Immature natural killer cell (primary cell): Measurements from ENCODE around the gene MZF1. TPM values are rescaled to one million over a fixed set of nuclear protein-coding genes. Genes with fewer than 3 reads are reported as not detected.
A peak's percentile ranks its signal among the peaks of the same experiment; 100 is the strongest.
"Not testable (repeated sequence)": the region's sequence is repeated elsewhere in the genome, so short reads cannot be mapped to it uniquely, and the experiment has no call there.

Source experiments
- DNase-seq, 3 donors: peaks; one replicate each; pipeline ENCODE4 v3.0.0; 2022; ENCODE audit warnings: mixed read lengths in 1 of 3
- H3K27ac Mint-ChIP-seq, 6 donors: one replicate each; pipeline ENCODE4 v1.8.0; 2020; ENCODE audit warnings: mixed read lengths in 6 of 6, mild to moderate bottlenecking in 5 of 6, inconsistent platforms in 4 of 6, moderate library complexity in 3 of 6
- H3K27me3 Mint-ChIP-seq, 3 donors: one replicate each; pipeline ENCODE4 v1.8.0; 2020 to 2021; ENCODE audit warnings: low read depth in 3 of 3, mild to moderate bottlenecking in 3 of 3, mixed read lengths in 3 of 3, moderate library complexity in 3 of 3, inconsistent platforms in 1 of 3
- H3K36me3 Mint-ChIP-seq, 3 donors: one replicate each; pipeline ENCODE4 v1.8.0; 2020; ENCODE audit warnings: mixed read lengths in 3 of 3, inconsistent platforms in 2 of 3, mild to moderate bottlenecking in 2 of 3
- H3K4me1 Mint-ChIP-seq, 2 donors: one replicate each; pipeline ENCODE4 v1.8.0; 2020; ENCODE audit warnings: inconsistent platforms in 2 of 2, mild to moderate bottlenecking in 2 of 2, mixed read lengths in 2 of 2, moderate library complexity in 1 of 2
- H3K4me3 Mint-ChIP-seq, 5 donors: one replicate each; pipeline ENCODE4 v1.8.0; 2020; ENCODE audit warnings: mild to moderate bottlenecking in 5 of 5, mixed read lengths in 5 of 5, inconsistent platforms in 3 of 5, moderate library complexity in 3 of 5
- H3K9me3 Mint-ChIP-seq, 6 donors: one replicate each; pipeline ENCODE4 v1.8.0; 2020; ENCODE audit warnings: mild to moderate bottlenecking in 6 of 6, mixed read lengths in 6 of 6, inconsistent platforms in 4 of 6, moderate library complexity in 3 of 6
- polyA plus RNA-seq, 3 donors: library from polyadenylated mRNA; unstranded; fragments of 300-500 nt; fragmentation: Illumina TruSeq; gene quantifications; one replicate each; pipeline ENCODE4 v1.2.3, GENCODE V29; 2021

Gene MZF1
- 10 to 100 TPM in 1 of 3 donors, 1 to 10 TPM in 2; 3.2 to 10.4 (median 7.1) TPM for polyA plus RNA-seq

DNA sequence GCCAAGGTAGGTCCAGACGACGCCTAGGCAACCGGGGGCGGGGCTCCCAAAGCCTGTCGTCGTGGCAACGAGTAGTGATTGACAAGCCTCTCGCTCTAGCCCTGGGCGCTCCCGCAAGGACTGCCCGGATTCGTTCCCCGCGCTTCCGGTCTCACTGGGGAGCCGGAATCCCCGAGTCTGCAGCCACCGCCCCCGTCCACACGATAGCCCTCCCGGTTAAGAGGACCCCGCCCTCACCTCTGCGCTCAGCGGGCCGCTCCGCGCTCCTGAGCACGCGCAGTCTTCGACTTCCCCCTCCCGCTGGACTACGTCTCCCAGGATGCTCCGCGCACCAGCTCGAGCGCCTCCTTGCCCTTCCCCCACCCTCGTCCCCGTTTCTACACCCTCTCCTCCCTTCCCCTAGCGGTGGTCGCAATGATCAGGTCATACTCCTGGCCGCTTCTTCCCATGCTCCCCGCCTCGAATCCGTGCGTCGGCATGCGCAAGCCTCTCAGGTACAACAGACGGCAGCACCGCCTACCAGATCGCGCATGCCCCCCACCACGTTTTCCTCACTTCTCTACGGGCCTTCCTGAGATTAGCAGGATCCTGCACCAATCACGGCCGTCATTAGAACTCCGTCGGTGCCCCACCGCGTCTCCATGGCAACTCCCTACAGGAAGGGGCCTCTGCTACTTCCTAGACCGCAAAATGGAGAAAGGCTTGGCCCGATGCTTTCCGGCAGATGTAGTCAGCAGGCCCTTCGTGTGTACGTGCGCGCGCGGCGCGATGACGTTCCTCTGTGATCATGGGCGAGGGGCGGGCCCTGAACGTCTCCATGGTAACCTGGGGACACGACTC lies at the start of gene MZF1:
TSS of gene MZF1 (minus strand) at position 518 of the 840 bp plus-strand sequence. CDS start 1,946 bp downstream, outside the sequence.
- Mint-ChIP-seq H3K27ac (peak within 1 kb of the TSS; percentile 98 to 100 (median 100)), H3K9me3 (no peaks in the 10 kb centered on the region), H3K4me3 (peak within 1 kb of the TSS; percentile 95 to 99 (median 97)), H3K4me1 (peaks cover 31 to 36% of the 10 kb centered on the region in 2 donors), H3K27me3 (peaks cover 19 to 20% (median 19%) of the 10 kb centered on the region in 3 donors), H3K36me3 (peaks cover 0 to 3% (median 0%) of the 10 kb centered on the region in 3 donors)
- peak; percentile 100 for DNase-seq

DNA sequence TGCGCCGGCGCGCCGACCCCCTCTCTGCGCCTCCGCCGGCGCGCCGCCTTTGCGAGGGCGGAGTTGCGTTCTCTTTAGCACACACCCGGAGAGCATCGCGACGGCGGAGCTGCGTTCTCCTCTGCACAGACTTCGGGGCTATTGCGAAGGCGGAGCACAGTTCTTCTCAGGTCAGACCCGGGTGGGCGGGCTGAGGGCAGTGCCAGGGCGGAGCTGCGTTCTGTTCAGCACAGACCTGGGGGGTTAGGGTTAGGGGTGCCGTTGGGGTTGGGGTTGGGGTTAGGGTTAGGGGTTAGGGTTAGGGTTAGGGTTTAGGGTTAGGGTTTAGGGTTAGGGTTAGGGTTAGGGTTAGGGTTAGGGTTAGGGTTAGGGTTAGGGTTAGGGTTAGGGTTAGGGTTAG lies 34.1 kb upstream of the MZF1 start:
- not testable (repeated sequence) for H3K36me3 Mint-ChIP-seq, H3K4me1 Mint-ChIP-seq, H3K9me3 Mint-ChIP-seq, H3K27ac Mint-ChIP-seq, H3K4me3 Mint-ChIP-seq, H3K27me3 Mint-ChIP-seq
- peak in 1 of 3 donors; percentile 38 for DNase-seq

DNA sequence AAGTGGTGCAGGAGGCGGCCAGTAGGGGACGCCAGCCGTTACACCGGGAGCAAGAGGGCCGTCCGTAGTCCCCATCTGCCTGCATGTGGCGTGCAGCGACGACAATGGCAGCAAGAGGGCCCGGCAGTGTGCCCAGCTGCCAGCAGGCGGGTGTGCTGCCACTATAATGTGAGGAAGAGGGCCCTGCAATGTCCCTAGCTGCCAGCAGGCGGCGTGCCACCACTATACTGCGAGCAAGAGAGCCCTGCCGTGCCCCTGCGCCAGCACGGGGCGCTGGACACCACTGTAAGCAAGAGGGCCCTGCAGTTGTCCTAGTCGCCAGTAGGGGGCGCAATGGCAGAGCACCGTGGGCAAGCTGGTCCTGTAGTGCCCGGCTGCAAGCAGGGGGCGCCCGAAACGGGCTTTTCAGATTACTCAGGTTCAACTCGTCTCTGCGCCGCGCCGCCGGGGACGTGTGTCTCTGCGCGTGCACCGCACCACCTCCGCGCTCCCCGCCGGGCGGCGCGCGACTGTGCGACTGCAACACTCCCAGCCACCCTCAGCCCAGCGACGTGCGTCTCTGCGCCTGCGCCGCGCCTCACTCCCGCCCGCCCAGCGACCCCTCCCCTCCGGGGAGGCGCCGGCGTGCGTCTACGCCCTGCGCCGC lies 33.2 kb upstream of the MZF1 start:
- not testable (repeated sequence) for H3K27ac Mint-ChIP-seq, H3K4me3 Mint-ChIP-seq, H3K27me3 Mint-ChIP-seq, DNase-seq, H3K36me3 Mint-ChIP-seq, H3K4me1 Mint-ChIP-seq, H3K9me3 Mint-ChIP-seq

DNA sequence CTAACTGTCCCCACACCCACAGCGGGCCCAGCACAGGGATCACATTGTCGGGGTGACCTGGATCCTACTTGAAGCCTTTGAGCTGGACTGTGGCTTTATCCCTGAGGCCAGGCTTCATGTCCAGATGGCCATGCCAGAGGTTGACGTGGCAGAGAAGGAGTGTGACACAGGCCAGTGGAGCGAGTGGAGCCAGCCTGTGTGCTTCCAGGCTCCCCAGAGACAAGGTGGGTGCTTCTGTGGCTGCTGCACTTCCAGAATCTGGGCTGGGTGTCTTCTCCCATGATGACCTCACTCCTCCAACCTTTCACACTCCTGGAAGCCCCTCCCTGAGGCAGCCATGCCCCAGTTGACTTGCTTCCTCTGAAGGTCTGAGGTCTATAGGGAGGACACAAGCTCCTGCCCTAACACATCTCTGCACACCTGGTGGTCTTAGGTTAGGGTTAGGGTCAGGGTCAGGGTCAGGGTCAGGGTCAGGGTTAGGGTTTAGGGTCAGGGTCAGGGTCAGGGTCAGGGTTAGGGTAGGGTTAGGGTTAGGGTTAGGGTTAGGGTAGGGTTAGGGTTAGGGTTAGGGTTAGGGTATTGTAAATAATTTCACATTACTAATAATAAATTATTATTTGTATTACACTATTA lies 13.1 kb upstream of the MZF1 start:
- Mint-ChIP-seq H3K4me1 (peaks cover 3% of the 10 kb centered on the region in 2 donors), H3K4me3 (no peak overlapping the region), H3K36me3 (peaks cover 2 to 11% (median 2%) of the 10 kb centered on the region in 3 donors), H3K27ac (no peak overlapping the region), H3K27me3 (peaks cover 0 to 2% (median 0%) of the 10 kb centered on the region in 3 donors), H3K9me3 (no peaks in the 10 kb centered on the region)
- no peak for DNase-seq

DNA sequence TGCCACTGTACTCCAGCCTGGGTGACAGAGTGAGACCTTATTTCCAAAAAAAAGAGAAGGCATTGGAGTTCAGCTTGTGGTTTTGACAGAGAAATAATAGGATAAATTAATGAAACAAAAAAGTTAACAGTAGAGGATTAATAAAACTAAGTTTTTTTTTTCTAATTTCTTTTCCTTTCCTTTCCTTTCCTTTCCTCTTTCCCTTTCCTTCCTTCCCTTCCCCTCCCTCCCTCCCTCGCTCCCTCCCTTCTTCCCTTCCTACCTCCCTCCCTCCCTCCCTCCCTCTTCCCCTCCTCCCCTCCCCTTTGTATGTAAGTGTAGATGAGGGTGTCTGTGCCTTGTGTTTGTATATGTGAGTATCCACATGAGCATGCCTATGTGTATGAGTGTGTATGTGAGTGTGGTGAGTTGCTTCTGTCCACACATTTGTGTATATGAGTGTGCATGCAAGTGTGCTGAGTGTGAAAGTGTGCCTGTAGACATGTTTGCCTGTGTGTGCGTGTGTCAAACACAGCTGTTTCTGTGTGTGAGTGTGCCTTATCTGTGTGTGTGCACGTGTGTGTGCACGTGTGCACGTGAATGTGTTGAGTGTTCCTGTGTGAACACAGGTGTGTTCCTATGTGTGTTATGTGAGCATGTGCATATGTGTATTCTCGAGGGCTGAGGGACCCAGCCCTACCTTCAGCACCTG lies 12.5 kb upstream of the MZF1 start:
- H3K4me3 Mint-ChIP-seq = no peak overlapping the region
- DNase-seq = no peak
- H3K36me3 Mint-ChIP-seq = peaks cover 4 to 13% (median 4%) of the 10 kb centered on the region in 3 donors
- H3K9me3 Mint-ChIP-seq = no peaks in the 10 kb centered on the region
- no peak overlapping the region for H3K27ac Mint-ChIP-seq
- peaks cover 8 to 9% of the 10 kb centered on the region in 2 donors for H3K4me1 Mint-ChIP-seq
- no peaks in the 10 kb centered on the region for H3K27me3 Mint-ChIP-seq

DNA sequence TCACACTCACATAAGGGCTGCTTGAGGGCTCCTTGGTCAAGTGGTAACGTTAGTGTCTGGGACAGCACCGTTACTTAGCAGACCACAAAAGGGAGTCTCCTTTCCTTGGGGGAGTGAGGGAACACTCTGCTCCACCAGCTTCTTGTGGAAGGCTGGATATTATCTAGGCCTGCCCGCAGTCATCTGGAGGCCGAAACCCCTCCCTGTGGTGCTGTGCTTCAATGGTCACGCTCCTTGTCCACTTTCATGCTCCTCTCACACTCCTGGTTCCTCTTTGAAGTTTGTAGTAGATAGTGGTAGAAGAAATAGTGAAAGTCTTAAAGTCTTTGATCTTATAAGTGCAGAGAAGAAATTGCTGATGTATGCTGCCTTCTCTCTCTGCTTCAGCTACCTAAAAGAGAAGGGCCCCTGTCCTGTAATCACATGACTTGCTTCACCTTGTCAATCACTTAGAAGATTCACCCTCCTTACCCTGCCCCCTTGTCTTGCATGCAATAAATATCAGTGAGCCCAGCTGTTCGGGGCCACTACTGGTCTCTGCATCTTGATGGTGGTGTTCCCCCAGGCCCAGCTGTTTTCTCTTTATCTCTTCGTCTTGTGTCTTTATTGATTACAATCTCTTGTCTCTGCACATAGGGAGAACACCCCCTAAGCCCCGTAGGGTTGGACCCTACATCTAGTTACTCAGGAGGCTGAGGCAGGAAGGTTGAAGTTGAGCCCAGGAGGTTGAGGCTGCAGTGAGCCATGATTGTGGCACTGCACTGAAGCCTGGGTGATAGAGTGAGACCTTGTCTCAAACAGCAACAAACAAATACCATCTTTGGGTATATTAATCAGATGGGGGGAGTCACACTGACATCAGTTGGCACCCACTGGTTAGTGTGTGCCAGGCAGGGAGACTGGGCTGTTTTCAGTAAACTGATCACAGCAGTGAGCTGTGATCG lies 11.6 kb upstream of the MZF1 start:
- Mint-ChIP-seq H3K27me3 (no peaks in the 10 kb centered on the region), H3K9me3 (no peaks in the 10 kb centered on the region), H3K4me1 (peaks cover 8 to 9% of the 10 kb centered on the region in 2 donors), H3K36me3 (peaks cover 4 to 13% (median 4%) of the 10 kb centered on the region in 3 donors), H3K27ac (peak overlapping the region in 1 of 6 donors; percentile 3), H3K4me3 (no peak overlapping the region)
- DNase-seq = no peak

DNA sequence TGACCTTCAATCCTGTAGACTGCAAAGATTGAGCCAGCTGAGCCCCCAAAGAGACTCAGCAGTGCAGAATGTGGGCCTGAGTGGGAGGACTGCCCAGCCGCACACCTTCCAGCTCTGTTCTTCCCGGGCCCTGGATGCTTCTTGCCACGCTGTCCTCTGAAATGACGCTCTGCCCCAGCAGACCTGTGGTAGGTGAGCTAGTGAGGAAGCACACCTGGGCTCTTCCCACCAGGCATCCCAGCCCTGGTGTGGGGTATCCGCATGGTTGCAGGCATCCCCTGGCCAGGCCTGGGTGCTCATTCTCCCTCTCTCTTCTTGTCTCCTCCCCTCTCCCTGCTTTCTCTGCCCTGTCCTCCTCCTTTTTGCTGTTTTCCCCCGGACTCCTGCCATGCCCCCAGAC lies 9.8 kb upstream of the MZF1 start:
- peaks cover 4 to 13% (median 4%) of the 10 kb centered on the region in 3 donors for H3K36me3 Mint-ChIP-seq
- no peaks in the 10 kb centered on the region for H3K27me3 Mint-ChIP-seq
- H3K27ac Mint-ChIP-seq = no peak overlapping the region
- peaks cover 9 to 13% of the 10 kb centered on the region in 2 donors for H3K4me1 Mint-ChIP-seq
- DNase-seq = no peak
- no peak overlapping the region for H3K4me3 Mint-ChIP-seq
- no peaks in the 10 kb centered on the region for H3K9me3 Mint-ChIP-seq

DNA sequence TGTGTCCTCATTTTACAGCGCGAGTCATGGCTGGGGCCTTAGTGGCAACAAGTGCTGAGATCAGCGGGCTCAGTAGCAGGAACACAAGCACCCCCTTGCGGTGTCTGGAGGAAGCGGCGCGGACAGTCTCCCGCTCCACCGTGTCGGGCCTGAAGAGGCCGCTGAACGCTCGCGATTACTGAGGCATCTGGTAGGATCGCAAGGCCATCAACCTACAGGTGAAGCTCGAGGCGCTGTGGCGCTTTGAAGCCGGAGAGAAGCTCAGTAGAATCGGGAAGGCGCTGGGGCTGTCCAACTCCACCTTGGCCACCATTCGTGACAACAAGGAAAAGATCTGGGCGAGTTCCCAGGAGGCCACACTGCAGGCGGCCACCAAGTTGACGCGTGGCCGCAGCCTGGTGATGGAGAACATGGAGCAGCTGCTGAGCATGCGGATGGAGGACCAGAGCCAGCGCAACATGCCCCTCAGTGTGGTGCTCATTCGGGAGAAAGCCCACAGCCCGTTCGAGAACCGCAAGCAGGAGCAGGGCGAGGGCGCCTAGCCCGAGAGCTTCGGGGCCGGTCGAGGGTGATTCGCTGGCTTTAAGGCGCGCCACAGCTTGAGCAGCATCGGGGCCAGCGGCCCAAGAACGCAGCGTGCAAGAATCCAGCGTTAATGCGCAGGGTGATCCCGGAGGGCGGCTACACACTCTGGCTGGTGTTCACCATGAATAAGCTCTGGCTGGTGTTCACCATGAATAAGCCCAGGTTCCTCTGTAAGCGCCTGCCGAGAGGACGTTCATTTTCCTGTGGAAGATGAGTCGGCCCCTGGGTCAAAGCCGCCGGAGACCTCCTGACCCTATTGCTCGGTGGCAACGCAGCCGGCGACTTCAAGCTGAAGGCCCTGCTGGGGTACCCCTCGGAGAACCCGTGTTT lies 8.3 kb upstream of the MZF1 start:
- Mint-ChIP-seq H3K4me1 (peaks cover 9 to 13% of the 10 kb centered on the region in 2 donors), H3K4me3 (no peak overlapping the region), H3K36me3 (peaks cover 4 to 13% (median 4%) of the 10 kb centered on the region in 3 donors), H3K27ac (peak overlapping the region; percentile 51 to 93 (median 76)), H3K27me3 (no peaks in the 10 kb centered on the region), H3K9me3 (no peaks in the 10 kb centered on the region)
- DNase-seq = peak; percentile 80 to 86 (median 84)

DNA sequence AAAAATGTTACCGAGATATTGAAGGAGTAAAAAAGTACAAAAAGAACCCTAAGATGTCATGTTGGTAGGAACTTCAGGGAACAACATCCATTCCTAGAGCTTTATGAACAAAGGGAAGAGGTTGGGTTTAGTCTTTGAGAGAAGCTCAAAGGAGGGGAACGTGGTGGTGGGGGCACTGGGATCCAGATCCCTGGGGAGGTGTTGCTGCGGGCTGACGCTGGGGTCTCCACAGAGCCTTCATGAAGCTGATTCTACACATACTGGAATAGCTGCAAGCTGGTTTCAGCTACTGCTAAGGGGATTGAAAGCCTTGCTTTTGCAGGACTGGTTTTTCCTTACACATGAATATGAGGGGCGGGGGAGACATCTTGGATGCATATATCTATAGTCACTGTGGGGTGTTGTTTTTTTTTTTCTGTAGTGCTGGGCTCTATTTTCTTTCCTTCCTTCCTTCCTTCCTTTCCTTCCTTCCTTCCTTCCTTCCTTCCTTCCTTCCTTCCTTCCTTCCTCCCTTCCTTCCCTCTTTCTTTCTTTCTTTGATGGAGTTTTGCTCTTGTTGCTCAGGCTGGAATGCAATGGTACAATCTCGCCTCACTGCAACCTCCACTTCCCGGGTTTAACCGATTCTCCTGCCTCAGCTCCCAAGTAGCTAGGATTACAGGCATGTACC lies 6.5 kb upstream of the MZF1 start:
- Mint-ChIP-seq H3K27ac (peak overlapping the region in 3 of 6 donors; percentile 12 to 47 (median 45)), H3K4me3 (no peak overlapping the region), H3K36me3 (peaks cover 4 to 13% (median 4%) of the 10 kb centered on the region in 3 donors), H3K4me1 (peaks cover 17 to 21% of the 10 kb centered on the region in 2 donors), H3K27me3 (peaks cover 3 to 4% (median 3%) of the 10 kb centered on the region in 3 donors), H3K9me3 (no peaks in the 10 kb centered on the region)
- DNase-seq = no peak

DNA sequence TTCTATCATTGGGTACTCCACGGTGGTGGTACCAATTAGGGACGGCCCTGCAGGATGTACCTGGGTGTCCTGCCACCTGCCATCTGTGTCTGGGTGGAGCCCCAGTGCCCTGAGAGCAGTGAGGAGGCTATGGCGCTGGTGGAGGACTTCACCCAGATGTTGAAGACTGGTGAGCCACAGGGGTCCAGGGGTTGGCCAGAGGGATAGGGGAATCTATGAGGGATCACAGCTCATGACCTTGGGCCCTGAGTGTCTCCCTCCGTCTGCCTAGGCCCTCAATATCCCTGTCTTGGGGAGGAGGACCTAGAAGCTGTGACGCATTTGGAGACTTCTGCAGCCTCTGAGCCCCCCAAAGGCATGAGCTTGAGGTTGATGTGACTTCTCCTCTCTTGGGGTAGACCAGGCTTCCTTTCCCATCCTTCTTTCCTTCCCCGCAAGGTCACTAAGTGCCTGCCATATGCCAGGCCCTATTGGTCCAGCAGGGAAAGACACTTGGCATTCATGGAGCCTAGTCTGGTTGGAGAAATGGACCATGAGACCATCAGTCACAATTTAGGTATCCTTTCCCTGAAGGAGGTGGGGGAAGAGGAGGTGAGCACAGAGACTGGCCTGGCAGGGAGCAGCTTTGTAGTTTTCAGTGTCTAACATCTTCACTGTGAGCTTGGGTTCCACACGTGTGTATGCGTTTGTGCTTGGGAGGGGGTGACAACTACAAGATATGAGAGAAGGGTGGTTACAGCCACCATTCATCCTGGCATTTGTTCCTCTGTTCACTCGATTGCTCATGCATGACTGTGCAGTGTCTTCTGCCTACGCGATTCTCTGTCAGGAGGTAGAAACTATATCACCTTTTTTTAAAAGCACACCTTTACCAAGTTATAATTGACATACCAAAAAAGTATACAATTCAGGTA lies 5.1 kb upstream of the MZF1 start:
- Mint-ChIP-seq H3K9me3 (no peaks in the 10 kb centered on the region), H3K27ac (peak overlapping the region in 4 of 6 donors; percentile 3 to 80 (median 28)), H3K36me3 (peaks cover 4 to 12% (median 4%) of the 10 kb centered on the region in 3 donors), H3K4me1 (peaks cover 28 to 34% of the 10 kb centered on the region in 2 donors), H3K4me3 (peak overlapping the region in 1 of 5 donors; percentile 24), H3K27me3 (peaks cover 8 to 14% (median 11%) of the 10 kb centered on the region in 3 donors)
- no peak for DNase-seq
